NOMO-1 treated with dmso at 0.1 percent for 144 hours (cell line): ENCODE measurements around the gene AIPL1.

Experiments used
- DNase-seq: peaks from one replicate; lab custom pipeline; 2025; ENCODE audit not compliant: unreplicated experiment; lab: John Stamatoyannopoulos, UW

AIPL1 gene

DNA sequence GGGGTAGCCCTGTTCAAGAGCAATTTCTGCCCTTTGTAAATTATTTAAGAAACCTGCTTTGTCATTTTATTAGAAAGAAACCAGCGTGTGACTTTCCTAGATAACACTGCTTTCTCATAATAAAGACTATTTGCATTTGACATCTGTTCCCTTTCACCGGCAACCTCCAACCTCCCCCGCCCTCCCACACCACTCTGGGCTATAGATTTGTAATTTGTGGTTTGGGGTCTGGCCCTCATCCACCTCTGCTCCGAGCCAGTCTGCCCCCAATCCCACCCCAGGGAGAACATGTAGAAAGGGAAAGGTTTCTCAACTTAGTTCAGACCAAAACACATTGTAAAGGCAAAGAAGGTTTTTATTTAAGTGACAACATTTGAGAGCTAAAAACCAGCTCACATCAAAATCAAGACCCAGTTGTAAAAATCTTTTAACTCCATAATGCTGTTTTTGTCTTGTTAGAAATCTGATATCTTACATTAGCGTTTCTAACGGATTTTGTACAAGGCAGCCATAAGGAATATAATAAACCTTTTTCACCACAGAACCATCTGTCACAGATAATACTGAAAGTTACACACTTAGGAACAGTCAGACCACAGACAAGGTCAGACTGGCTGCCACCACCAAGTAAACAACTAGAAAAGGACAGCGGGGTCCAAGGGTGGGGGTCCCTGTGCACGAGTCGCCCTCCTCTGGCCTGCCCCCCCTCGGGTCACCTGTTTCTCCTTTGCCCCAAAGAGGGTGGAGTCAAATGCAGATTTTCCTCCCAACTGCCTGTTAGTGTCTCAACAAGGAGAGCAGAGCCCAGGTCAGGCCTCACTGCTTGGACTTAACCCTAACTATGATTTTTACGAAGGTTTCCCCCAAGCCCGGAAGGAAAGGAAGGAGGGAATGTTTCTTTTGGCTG lies 16.3 kb upstream of the AIPL1 start:
- DNase-seq = no peak

DNA sequence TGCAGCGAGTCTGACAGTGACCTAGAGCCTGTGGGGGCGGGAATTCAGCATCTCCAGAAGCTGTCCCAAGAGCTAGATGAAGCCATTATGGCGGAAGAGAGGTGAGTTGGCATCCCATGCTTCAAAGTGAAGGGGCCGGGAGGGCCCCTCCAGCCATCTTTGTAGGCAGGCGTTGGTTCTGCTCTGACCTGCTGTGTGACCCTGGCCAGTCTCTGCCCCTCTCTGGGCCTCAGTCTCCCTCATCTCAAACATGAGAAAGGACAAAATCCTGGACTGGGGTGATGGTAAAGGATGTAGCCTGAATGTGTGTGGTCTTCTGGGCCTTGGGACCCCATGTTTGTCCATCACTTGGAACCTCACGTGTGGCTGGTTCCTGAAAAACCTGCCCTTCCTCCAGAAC lies 14.4 kb upstream of the AIPL1 start:
- DNase-seq = no peak

DNA sequence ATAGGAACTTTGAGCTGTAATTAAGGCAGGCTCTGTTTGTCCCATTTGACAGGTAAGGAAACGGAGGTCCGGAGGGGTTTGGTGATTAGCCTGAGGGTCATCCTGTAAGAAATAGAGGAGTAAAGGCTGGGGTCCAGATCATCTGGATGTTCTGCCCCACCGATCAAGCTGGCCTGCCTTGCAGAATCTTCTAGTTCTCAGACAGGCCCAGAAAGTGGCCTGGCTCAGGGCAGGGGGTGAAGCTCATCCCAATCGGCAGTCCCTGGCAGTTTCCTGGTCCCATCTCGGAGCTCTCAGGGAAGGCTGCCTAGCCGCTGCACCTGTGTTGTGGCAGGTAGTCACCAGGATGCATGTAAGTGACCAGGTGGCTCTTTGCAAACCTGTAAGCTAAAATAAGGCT lies 13.6 kb upstream of the AIPL1 start:
- no peak for DNase-seq

DNA sequence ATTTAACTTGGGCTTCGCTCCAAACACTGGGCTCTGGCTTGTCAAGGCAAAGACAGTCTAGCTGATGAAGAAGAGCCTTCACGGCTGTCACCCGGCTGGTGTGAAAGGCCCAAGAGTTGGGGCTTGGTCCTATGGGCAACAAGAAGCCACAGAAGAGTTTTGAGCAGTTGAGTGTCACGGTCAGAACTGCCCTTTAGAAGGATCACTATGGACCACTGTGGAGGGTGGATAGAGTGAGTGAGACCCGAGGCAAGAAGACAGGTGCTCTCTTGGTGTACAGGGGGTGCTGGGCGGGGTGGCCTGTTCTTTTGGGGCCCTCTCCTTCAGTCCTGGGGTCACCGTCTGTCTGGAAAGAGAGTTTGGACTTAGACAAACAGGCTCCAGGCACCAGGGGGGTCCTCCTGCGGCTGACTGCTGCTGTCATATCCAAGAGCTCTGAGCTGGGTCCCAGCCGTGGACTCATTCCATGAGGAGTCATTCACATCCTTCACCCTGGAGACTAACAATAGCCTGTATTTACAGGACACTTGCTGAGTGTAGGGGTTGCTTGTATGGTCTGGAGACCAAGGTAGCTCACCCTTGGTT lies 11.7 kb upstream of the AIPL1 start:
- DNase-seq = no peak

DNA sequence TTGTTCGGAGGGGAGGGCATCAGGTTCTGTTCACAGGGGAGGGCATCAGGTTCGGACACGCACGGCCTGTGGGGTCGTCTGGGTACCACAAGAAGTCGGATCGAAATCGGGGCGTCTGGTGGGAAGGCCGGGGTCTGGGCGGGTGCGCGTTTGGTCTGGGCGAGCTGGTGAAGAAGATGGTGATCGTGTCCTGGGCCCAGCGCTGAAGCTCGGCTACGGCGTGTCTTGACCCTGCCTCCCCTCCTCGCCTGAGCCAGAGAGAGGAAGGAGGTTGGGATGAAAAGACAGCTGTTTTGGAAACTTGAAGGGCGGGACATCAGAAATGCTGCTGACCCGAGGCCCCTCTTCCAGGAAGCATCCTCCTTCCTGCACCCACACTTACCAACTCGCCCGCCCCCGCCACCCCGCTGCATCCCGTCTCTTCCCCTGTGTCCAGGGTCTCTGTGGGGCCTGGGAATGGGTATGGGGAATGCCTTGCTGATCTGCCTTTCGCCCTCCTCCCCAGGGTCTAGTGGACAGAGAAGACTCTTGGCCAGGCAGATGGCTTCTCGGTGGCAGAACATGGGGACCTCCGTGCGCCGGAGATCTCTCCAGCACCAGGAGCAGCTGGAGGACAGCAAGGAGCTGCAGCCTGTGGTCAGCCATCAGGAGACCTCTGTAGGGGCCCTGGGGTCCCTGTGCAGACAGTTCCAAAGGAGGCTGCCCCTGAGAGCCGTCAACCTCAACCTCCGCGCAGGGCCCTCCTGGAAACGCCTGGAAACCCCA lies 9.8 kb upstream of the AIPL1 start:
- no peak for DNase-seq

DNA sequence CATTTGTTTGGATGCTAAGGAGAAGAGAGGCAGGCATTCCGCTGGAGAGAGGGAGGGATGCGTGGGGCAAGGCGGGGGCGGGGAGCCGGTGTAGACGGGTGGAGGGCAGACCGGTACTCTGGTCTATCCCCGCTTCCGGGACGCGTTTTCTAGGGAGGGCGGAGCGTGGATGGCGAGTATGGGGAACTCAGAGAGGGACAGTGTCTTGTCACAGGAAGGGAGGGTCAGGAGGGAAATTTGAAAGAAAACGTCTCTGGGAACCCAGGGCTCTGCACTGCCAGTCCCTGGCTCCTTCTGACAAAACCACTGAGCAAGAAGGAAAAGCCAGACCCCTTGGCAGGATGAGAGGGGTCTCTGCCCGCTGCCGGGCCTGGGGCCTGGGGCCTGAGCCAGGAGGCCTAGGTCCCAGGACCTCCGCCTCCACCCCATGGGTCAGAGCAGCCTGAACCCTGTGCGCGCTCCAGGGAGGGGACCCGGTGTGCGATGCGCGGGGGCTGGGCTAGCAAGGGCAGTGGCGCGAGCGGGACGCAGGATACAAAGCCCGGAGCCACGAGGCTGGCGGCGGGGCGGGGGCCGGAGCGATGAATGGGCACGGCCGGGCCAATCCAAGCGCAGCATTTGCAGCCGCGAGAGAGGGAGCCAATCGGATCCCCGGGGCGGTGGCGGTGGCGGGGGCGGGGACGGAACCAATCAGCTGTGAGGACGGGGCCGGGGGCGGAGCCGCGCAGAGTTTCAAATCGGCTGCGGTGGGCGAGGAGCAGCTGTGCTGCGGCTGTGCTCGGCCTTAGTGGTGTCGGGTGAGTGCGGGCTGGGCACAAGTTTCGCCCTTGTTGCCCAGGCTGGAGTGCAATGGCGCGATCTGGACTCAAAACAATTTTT lies 9.0 kb upstream of the AIPL1 start, which contains the start of gene PIMREG:
Gene PIMREG (plus strand): TSS at position 764 of the 879 bp plus-strand sequence. CDS start 656 bp downstream, outside the sequence.
- peak; percentile 94 for DNase-seq

DNA sequence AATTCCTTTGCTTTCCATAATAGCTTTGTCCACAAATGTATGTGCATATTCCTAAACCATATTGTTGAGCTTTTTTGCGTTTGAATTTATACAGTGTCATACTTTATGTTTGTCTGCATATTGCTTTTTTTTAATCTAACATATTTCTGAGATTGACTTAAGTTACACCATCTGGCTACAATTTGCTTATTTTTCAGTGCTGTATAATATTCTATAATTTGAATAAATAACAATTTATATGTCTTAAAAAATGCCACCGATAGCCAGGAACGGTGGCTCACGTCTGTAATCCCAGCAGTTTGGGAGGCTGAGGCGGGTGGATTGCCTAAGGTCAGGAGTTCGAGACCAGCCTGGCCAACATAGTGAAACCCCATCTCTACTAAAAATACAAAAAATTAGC lies 7.9 kb upstream of the AIPL1 start:
- DNase-seq = no peak

DNA sequence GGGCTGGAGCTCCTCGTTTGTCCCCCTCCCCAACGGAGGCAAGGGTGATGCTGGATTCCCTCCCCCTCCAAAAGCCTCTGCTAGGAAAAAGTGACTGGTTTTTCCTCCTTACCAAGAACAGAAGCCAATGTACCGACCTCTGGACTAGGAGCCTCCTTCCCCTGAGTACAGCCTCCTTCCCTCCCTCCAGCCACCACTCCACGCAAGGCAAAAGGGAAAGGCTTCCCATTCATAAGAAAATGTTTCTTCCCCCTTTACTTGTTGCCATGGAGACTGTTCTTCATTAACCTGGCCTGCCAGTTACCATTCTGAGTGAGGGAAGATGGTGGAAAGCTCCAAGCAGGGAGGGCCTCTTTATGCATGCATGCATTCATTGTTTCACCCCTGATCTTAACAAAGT lies 5.0 kb upstream of the AIPL1 start:
- DNase-seq = no peak

DNA sequence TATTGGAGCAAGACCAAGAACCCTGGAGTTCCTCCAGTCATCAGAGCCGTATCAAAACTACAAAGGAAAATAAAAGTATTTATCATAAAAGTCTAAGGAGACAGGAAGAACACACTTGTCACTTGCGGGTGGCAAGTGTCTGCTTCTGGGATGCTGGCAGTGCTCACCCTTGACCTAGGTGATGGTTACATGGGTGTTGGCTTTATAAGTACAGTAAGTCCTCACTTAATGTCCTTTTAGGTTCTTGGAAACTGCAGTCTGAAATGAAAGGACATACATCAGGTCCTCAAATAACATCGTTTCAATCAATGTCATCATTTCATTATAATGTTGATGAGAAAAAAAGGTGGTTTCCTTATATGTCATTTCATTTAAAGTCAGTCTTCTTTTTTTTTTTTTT lies 3.0 kb upstream of the AIPL1 start:
- DNase-seq = no peak

DNA sequence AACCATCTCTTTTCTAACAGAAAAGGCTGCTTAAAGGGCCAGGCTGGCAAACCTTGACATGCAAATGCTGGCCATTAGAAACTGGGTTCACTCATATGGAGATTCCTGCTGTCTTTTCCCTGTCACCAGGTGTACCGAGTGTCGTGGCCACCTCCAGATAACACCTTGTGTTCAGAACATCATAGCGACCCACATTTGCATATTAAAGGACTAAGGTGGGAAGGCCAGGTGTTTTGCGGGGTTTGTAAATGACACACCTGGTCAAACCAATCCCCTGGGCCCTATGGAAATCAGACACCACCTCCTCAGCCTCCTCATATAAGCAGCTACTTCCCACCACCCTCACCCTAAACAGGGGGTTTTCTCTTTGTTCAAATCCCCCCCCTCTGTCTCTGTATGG lies 2.5 kb upstream of the AIPL1 start:
- no peak for DNase-seq

DNA sequence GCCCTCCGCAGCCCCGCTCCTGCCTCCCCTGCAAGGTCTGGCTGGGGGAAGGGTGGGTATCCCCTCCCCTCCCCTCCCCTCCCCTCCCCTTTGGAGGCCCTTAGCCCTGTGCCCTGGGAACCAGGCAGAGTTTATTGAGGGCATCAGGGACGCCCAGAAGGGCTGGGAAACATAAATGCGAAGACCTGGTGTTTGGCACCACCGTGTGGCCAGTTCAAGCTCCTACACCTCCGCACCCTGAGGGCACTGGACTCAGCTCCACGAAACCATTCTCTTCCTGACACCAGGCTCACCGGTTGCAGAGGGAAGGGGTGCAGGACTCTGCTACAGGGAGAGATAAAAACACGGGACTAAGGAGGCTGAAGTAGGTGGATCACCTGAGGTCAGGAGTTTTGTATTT lies 1.0 kb upstream of the AIPL1 start:
- peak; percentile 50 for DNase-seq

DNA sequence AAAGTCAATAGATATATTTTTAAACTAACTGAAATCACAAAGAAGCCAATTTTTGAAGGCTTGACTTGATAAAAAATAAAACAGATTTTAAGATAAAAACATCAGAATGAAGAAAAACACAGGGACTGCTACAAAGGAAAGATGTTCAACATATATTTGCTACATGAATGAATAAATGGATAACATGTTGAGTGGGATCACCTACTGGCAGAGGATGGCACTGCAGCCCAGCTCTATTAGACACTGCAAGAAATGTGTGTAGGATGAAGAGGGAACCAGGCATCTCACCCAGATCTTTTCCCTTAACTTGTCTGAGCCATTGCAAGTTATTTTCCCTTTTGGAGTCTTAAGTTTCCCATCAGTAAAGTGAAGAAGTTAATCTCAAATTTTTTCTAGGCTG lies 4.2 kb downstream of the AIPL1 start:
- DNase-seq = no peak

DNA sequence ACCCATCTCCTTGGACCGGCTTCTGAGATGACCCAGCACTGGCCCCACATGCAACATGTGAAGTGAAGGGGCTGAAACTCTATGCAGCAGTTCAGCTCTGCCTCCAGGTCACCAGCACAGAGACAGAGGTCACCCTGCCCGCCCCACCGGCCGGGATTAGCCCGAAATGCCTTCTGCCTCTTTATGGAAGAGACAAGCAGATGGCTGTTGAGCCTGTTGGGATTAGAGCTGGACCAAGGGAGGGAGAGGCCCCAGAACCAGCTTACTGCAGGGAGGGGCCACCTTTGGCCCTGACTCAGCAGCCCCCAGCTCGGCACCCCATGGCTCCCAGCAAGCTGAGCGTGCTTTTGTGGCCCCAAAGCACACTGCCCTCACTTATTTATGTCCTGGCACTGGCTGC lies 5.7 kb downstream of the AIPL1 start:
- DNase-seq = no peak

DNA sequence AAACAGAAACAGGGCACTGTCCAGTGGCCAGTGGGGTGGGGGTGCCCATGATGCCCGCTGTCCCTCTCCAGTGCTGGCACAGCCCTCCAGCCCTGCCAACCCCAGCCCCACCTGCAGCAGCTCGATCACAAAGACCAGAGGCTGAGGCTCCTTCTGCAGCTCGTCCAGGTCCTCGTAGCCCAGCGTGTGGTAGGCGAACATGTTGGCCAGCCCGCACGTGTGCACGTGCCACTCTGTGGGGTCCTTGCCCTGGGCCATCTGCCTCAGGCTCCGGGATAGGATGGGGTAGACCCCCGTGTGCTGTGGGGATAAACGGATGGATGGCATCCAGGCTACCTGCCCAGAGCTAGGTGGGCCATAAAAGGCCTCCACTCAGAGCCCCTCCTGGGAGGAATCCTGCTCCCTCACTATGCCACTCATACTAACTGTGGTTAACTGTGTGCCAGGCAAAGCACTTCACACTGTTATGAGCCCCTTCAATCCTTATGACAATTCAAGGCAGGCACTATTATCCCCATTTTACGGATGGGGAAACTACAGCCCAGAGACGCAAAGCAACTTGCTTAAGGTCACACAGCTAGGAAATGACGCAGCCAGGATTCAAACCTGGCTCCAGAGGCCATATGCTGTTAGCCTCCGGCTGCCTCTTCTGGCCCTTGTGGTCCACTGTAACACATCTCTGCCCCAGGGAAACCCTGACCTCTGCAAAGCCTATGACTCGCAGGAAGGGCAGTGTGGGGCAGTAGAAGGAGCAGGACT lies 6.5 kb downstream of the AIPL1 start:
- DNase-seq = no peak

DNA sequence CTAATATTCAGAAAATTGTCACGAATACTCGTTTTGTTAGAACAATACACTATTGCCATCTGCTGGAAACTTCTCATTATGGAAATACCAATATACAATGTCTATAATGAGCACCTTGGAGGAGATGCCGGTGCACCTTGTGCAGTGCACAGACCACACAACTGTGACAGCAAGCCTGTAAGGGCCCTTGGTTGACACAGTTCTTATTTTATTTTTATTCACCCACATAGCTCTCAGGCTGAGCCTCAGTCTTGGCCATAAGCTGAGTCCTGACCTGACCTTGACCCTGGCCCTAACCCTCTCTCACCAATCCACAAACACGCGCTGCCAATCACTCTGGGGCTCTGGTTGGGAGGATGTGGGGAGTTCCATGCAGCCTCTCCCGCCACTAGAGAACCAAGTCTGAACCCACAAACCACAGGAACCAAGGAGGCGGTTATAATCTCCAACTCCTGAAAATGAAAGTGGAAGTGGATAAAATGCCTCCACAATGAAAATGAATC lies 7.6 kb downstream of the AIPL1 start:
- DNase-seq = peak; percentile 94

DNA sequence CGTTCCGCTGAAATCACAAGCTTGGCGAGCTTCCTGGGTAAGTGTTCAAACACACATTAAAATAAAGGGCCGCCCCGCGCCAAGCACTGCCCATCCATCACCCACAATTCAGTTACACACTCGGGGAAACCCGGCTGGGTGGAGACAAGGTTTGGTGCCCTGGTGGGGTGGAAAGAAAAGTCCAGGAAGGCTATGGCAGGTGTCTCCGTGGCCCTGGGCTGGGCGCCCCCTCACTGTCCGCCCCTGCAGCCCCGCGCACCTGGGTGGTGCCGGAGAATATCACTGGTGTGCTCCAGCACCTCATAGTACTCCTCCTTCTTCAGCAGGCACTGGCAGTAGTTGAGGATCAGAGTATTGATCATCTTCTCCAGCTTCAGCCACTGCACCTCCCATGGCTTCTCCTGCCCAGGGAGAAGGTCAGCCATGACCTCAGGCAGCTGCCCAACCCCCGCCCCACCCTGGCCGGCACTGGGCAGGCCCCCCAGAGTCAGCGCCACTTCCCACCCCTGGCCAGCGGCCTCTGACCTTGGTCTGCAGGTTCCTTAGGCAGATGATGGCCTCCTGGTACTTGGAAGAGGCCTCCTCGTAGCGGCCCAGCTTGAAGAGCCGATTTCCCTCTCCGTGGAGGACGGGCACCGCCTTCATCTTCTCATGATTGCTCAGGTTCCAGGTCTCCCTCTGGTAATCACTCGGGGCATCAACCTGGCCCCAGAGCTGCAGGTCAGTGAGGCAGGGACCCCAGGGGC lies 8.4 kb downstream of the AIPL1 start:
- no peak for DNase-seq

DNA sequence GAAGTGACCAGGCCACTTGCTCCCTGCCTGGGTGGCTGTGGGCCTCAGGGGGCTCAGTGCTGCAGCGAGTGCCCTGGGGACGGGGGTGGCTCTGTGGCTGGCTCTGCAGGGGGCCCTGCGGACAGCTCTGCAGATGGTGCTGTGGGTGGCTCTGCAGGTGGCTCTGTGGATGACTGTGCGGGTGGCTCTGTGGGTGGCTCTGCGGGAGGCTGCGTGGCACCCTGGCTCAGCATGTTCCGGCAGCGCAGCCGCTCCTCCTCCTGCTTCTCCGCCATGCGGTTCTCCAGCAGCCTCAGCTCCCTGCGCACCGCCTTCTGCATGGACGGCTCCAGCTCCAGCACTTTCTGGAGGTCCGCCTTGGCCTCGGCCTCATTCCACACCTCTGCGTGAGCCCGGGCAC lies 9.5 kb downstream of the AIPL1 start:
- no peak for DNase-seq

DNA sequence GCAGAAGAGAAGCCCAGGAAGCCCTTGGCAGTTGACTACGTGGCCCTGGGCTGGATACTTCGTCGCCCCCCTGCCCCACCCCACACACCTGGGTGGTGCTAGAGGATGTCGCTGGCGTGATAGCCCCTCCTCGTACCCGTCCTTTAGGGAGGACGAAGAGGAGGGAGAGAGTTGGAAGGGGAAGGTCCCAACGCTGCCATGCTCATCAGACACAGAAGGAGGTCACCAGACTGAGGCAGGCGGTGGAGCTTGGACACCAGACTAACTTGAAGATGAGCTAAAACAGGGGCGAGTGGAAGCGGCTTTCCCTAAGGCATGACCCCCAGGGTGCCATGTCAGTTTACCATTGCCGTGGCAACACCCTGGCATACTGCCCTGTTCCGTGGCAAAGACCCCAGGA lies 11.0 kb downstream of the AIPL1 start:
- DNase-seq = no peak

DNA sequence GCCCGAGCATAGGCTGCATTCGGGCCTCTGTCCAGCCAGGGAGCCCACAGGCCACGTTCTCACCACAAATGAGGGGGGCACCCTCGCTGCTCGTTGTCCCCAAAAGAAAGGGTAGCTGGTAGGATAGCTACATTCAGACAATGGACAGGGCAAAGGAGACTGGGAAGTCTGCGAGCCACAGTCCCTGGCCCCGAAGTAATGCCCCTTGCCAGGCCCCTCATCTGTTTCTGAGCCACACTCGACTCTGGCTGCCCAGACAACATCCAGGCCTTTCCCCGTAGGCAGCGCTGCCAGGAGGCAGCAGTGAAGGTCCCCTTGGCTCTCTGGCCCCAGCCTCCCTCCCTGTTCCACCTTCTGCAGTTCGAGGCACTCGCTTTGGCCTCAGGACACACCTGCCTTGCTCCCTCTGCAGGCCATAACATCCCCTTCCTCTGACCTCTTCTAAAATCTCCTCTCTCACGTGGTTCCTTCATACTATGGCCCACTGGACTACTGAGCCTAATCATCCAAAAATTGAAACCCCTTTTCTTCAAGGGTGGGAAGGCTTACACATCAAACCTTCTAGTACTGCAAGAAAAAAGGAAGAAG lies 12.2 kb downstream of the AIPL1 start:
- DNase-seq = no peak
